HepG2 (cell line): ENCODE results near the gene MAPK6. TPM values are rescaled to one million over a fixed set of nuclear protein-coding genes. Genes with fewer than 3 reads are reported as not detected.

ENCODE experiments used
- ASH2L ChIP-seq: fragments of 300-600, 200-600 bp; sonication (generic); IDR thresholded peaks from 2 replicates; pipeline ENCODE4 v1.7.0; 2017; ENCODE audit warnings: low read depth, mild to moderate bottlenecking, moderate library complexity, mixed read lengths, low read length; ENCODE audit not compliant: insufficient read length
- BRCA1 ChIP-seq: sonication (generic); formaldehyde crosslinking; IDR thresholded peaks from 2 replicates; pipeline ENCODE4 v1.4.0; 2020; ENCODE audit warnings: missing genetic modification reagents
- CBX2 ChIP-seq, 2 experiments: fragments of 200-600 bp in 1 of 2; sonication (generic); formaldehyde crosslinking in 1 of 2; IDR thresholded peaks; 2 replicates each; pipeline versions ENCODE4 v1.7.0 to v1.8.1; 2018 to 2022; ENCODE audit warnings: low read depth in 2 of 2, low read length in 1 of 2, mild to moderate bottlenecking in 1 of 2, missing genetic modification reagents in 1 of 2
- CENPT ChIP-seq: sonication (generic); formaldehyde crosslinking; IDR thresholded peaks from 2 replicates; pipeline ENCODE4 v1.8.0; 2022; ENCODE audit warnings: low read depth, mild to moderate bottlenecking, moderate library complexity, missing genetic modification reagents
- NFAT5 ChIP-seq: sonication (generic); formaldehyde crosslinking; IDR thresholded peaks from 2 replicates; pipeline ENCODE4 v1.4.0; 2020; ENCODE audit warnings: missing genetic modification reagents
- ZNF235 ChIP-seq: sonication (generic); formaldehyde crosslinking; IDR thresholded peaks from 2 replicates; pipeline ENCODE4 v1.8.1; 2023; ENCODE audit warnings: mild to moderate bottlenecking, missing genetic modification reagents, borderline replicate concordance
- ZNF296 ChIP-seq: sonication (generic); formaldehyde crosslinking; conservative IDR thresholded peaks from 2 replicates; pipeline ENCODE4 v1.5.0; 2020; ENCODE audit warnings: mild to moderate bottlenecking, missing genetic modification reagents
- ZNF549 ChIP-seq: sonication (generic); formaldehyde crosslinking; IDR thresholded peaks from 2 replicates; pipeline ENCODE4 v1.5.0; 2020; ENCODE audit warnings: missing genetic modification reagents
- ZNF639 ChIP-seq: conservative IDR thresholded peaks from 2 replicates; pipeline ENCODE4 v1.6.1; 2018; ENCODE audit warnings: missing genetic modification reagents
- ZNF704 ChIP-seq: sonication (generic); formaldehyde crosslinking; IDR thresholded peaks from 2 replicates; pipeline ENCODE4 v1.8.1; 2023; ENCODE audit warnings: mild to moderate bottlenecking, inconsistent platforms, moderate library complexity, missing genetic modification reagents, borderline replicate concordance
- ZNF710 ChIP-seq: sonication (generic); formaldehyde crosslinking; IDR thresholded peaks from 2 replicates; pipeline ENCODE4 v1.5.0; 2020; ENCODE audit warnings: mild to moderate bottlenecking, missing genetic modification reagents, borderline replicate concordance
- ZNF720 ChIP-seq: sonication (generic); formaldehyde crosslinking; IDR thresholded peaks from 2 replicates; pipeline ENCODE4 v1.4.0; 2020; ENCODE audit warnings: missing genetic modification reagents
- ZNF747 ChIP-seq: sonication (generic); formaldehyde crosslinking; IDR thresholded peaks from 2 replicates; pipeline ENCODE4 v1.8.1; 2023; ENCODE audit warnings: missing genetic modification reagents, mild to moderate bottlenecking, borderline replicate concordance
- ZNF766 ChIP-seq: sonication (generic); formaldehyde crosslinking; IDR thresholded peaks from 2 replicates; pipeline ENCODE4 v1.5.0; 2020; ENCODE audit warnings: missing genetic modification reagents, borderline replicate concordance
- polyA plus RNA-seq, 8 experiments: library from polyadenylated mRNA; depleted of rRNA in 3 of 8; stranded (reverse) in 7 of 8; unstranded in 1 of 8; fragments of >200 nt; fragmentation: Illumina TruSeq in 4 of 8; extraction: Trizol in 4 of 8; gene quantifications; 2 replicates each; pipeline versions ENCODE4 v1.2.1 to v1.2.3, GENCODE V29; 2011 to 2016; ENCODE audit warnings: low read depth in 4 of 8, missing spikeins in 1 of 8, mixed read lengths in 1 of 8; ENCODE audit not compliant: insufficient read depth in 1 of 8
- total RNA-seq, 5 experiments: library from RNA; depleted of rRNA; stranded (reverse); fragments of >200 nt; fragmentation: Illumina TruSeq; extraction: Trizol; gene quantifications; 2 replicates each; pipeline ENCODE4 v1.2.3, GENCODE V29; 2016; ENCODE audit warnings: low read depth in 1 of 5

MAPK6 gene
- total and polyA plus RNA-seq, 2 of the 13 experiments (the other 11 are each of a cell fraction or from before 2014, with no cell fraction given) = 89.5 to 99.7 TPM

GRCh38 chr15:52019394-52020220 is 588 bp downstream of the MAPK6 start (continued):
- TF ChIP-seq BRCA1 (CRISPR knock-in tag) (peak; percentile 61; the same call in 1 of the 2 replicates), NFAT5 (peak; percentile 63), ZNF704 (peak; percentile 22; the same call in 1 of the 2 replicates), ZNF639 (CRISPR knock-in tag) (no peak), ZNF720 (CRISPR knock-in tag) (no peak), CENPT (CRISPR knock-in tag) (0 out of 2 replicates have a peak, but pooled peaks have one; percentile 60), CBX2 (IDR thresholded peaks at IDR 0.05; ENCODE audit: low read depth, low read length) (no peak), CBX2 (CRISPR knock-in tag; IDR thresholded peaks at IDR 0.05; ENCODE audit: low read depth) (no peak), ZNF766 (CRISPR knock-in tag) (0 out of 2 replicates have a peak, but pooled peaks have one; percentile 18), ASH2L (peak; percentile 21), ZNF549 (CRISPR knock-in tag) (no peak), ZNF235 (CRISPR knock-in tag) (no peak), ZNF296 (CRISPR knock-in tag) (no peak), ZNF747 (CRISPR knock-in tag) (no peak; the same call in 1 of the 2 replicates), ZNF710 (CRISPR knock-in tag) (no peak)
